Trophoblast cell (in vitro differentiated cells and primary cell): Measurements from ENCODE around the gene NLRP3.

Experiments
- DNase-seq, 2 donors: peaks; one replicate each; pipeline ENCODE4 v3.0.0-alpha.2; 2016
- H2AFZ ChIP-seq: 2 replicates; pipeline ENCODE4 v1.6.1; 2013; ENCODE audit warnings: low read length, moderate library complexity, mild to moderate bottlenecking; ENCODE audit not compliant: insufficient read depth, poor library complexity
- H2AK5ac ChIP-seq: 2 replicates; pipeline ENCODE4 v1.6.1; 2013; ENCODE audit warnings: mild to moderate bottlenecking, low read length
- H2BK120ac ChIP-seq: 2 replicates; pipeline ENCODE4 v1.6.1; 2013; ENCODE audit warnings: low read length, mild to moderate bottlenecking, moderate library complexity; ENCODE audit not compliant: insufficient read depth, poor library complexity
- H2BK12ac ChIP-seq: 2 replicates; pipeline ENCODE4 v1.6.1; 2013; ENCODE audit warnings: mild to moderate bottlenecking, low read length, moderate library complexity
- H2BK5ac ChIP-seq: 2 replicates; pipeline ENCODE4 v1.6.1; 2013; ENCODE audit warnings: low read length, low read depth, moderate library complexity, mild to moderate bottlenecking; ENCODE audit not compliant: poor library complexity
- H3K14ac ChIP-seq: 2 replicates; pipeline ENCODE4 v1.6.1; 2013; ENCODE audit warnings: mild to moderate bottlenecking, low read length
- H3K18ac ChIP-seq: 2 replicates; pipeline ENCODE4 v1.6.1; 2013; ENCODE audit warnings: mild to moderate bottlenecking, low read length
- H3K23ac ChIP-seq: 2 replicates; pipeline ENCODE4 v1.6.1; 2013; ENCODE audit warnings: low read length
- H3K27ac ChIP-seq: 2 replicates; pipeline ENCODE4 v1.5.1; 2013; ENCODE audit warnings: low read depth, mild to moderate bottlenecking, inconsistent platforms, low read length, moderate library complexity
- H3K27me3 ChIP-seq: 2 replicates; pipeline ENCODE4 v1.6.1; 2013; ENCODE audit warnings: inconsistent platforms, mild to moderate bottlenecking, low read length, moderate library complexity; ENCODE audit not compliant: insufficient read depth
- H3K36me3 ChIP-seq, 2 experiments: 1 replicate in 1 of 2; 2 replicates in 1 of 2; pipeline ENCODE4 v1.6.1; 2013; ENCODE audit warnings: low read length in 2 of 2, mild to moderate bottlenecking in 2 of 2, moderate library complexity in 1 of 2; ENCODE audit not compliant: insufficient read depth in 2 of 2, control insufficient read depth in 1 of 2
- H3K4ac ChIP-seq: 2 replicates; pipeline ENCODE4 v1.6.1; 2013; ENCODE audit warnings: low read depth, mild to moderate bottlenecking, low read length, moderate library complexity
- H3K4me1 ChIP-seq, 2 experiments: 1 replicate in 1 of 2; 2 replicates in 1 of 2; pipeline ENCODE4 v1.6.1; 2013; ENCODE audit warnings: low read length in 2 of 2, mild to moderate bottlenecking in 2 of 2, moderate library complexity in 1 of 2; ENCODE audit not compliant: insufficient read depth in 2 of 2, control insufficient read depth in 1 of 2
- H3K4me2 ChIP-seq: 2 replicates; pipeline ENCODE4 v1.6.1; 2013; ENCODE audit warnings: inconsistent platforms, mild to moderate bottlenecking, low read length, moderate library complexity
- H3K4me3 ChIP-seq: 2 replicates; pipeline ENCODE4 v1.5.1; 2013; ENCODE audit warnings: mild to moderate bottlenecking, low read depth, low read length, inconsistent platforms
- H3K79me1 ChIP-seq: one replicate; pipeline ENCODE4 v1.6.1; 2013; ENCODE audit warnings: low read length
- H3K79me2 ChIP-seq: 2 replicates; pipeline ENCODE4 v1.6.1; 2013; ENCODE audit warnings: low read length, mild to moderate bottlenecking; ENCODE audit not compliant: control insufficient read depth, insufficient read depth, poor library complexity
- H3K9ac ChIP-seq: 2 replicates; pipeline ENCODE4 v1.6.1; 2013; ENCODE audit warnings: mild to moderate bottlenecking, low read length
- H3K9me3 ChIP-seq: 2 replicates; pipeline ENCODE4 v1.6.1; 2013; ENCODE audit warnings: low read depth, mild to moderate bottlenecking, control low read depth, inconsistent platforms, low read length; ENCODE audit not compliant: insufficient read depth
- H4K12ac ChIP-seq: 2 replicates; pipeline ENCODE4 v1.6.1; 2013; ENCODE audit warnings: low read depth, mild to moderate bottlenecking, low read length, moderate library complexity
- H4K8ac ChIP-seq: 2 replicates; pipeline ENCODE4 v1.6.1; 2013; ENCODE audit warnings: low read depth, mild to moderate bottlenecking, low read length, moderate library complexity
- H4K91ac ChIP-seq: one replicate; pipeline ENCODE4 v1.6.1; 2013; ENCODE audit warnings: low read depth, mild to moderate bottlenecking, low read length, moderate library complexity
- WGBS: extraction: QIAGEN DNeasy Blood & Tissue Kit; methylation state at CpG from one replicate; pipeline ENCODE4 v1.1.7; 2013; ENCODE audit warnings: missing lambda C conversion rate; ENCODE audit not compliant: insufficient read length, insufficient coverage; ENCODE audit errors: extremely low coverage; 5-methylcytosine and 5-hydroxymethylcytosine counted together

NLRP3 gene

DNA sequence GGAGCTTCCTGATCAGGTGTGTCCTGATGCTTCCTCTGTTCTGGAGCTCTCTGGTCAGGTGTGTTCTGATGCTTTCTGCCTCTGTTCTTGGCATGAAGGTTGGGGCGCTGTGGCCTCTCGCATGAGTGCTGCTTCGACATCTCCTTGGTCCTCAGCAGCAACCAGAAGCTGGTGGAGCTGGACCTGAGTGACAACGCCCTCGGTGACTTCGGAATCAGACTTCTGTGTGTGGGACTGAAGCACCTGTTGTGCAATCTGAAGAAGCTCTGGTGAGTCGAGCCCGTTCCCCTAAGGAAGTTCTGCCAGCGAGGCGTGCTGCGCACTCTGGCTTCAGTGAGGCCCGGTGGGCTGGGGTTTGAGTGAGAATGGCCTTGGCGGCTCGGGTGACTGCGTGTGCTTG is 18.0 kb downstream of the NLRP3 start:
- no peaks in the 10 kb centered on the region for H3K4me1 ChIP-seq
- no peak overlapping the region for H2BK5ac ChIP-seq
- H2AK5ac ChIP-seq: no peak overlapping the region
- H3K27ac ChIP-seq: no peak overlapping the region
- no peak overlapping the region for H4K12ac ChIP-seq
- H3K27me3 ChIP-seq: no peaks in the 10 kb centered on the region
- no peaks in the 10 kb centered on the region for H3K36me3 ChIP-seq
- DNase-seq: no peak
- no peak overlapping the region for H3K4ac ChIP-seq
- H3K4me2 ChIP-seq: no peak overlapping the region
- H3K23ac ChIP-seq: no peak overlapping the region
- H2BK12ac ChIP-seq: no peak overlapping the region
- no peaks in the 10 kb centered on the region for H3K79me1 ChIP-seq
- WGBS: no CpG with 5 or more reads among the region's 15 CpGs
- H4K8ac ChIP-seq: no peak overlapping the region
- no peak overlapping the region for H4K91ac ChIP-seq
- no peak overlapping the region for H2AFZ ChIP-seq
- H3K9ac ChIP-seq: no peak overlapping the region
- H3K14ac ChIP-seq: no peak overlapping the region
- H3K4me3 ChIP-seq: no peak overlapping the region
- no peaks in the 10 kb centered on the region for H3K9me3 ChIP-seq
- no peaks in the 10 kb centered on the region for H3K79me2 ChIP-seq
- H2BK120ac ChIP-seq: no peak overlapping the region
- H3K18ac ChIP-seq: no peak overlapping the region

GRCh38 chr1:247435030-247435758 is 19.2 kb downstream of the NLRP3 start:
- Histone ChIP-seq H2BK120ac (no peak overlapping the region), H2BK5ac (no peak overlapping the region), H3K14ac (no peak overlapping the region), H3K27ac (no peak overlapping the region), H3K4ac (no peak overlapping the region), H2BK12ac (no peak overlapping the region), H3K4me1 (no peaks in the 10 kb centered on the region), H4K8ac (no peak overlapping the region), H4K12ac (no peak overlapping the region), H3K4me3 (no peak overlapping the region), H3K36me3 (no peaks in the 10 kb centered on the region), H3K79me2 (no peaks in the 10 kb centered on the region), H3K79me1 (no peaks in the 10 kb centered on the region), H3K23ac (no peak overlapping the region), H2AFZ (no peak overlapping the region), H3K9ac (no peak overlapping the region), H3K4me2 (no peak overlapping the region), H3K18ac (no peak overlapping the region), H3K9me3 (no peaks in the 10 kb centered on the region), H2AK5ac (no peak overlapping the region), H4K91ac (no peak overlapping the region), H3K27me3 (no peaks in the 10 kb centered on the region)
- no peak for DNase-seq
- WGBS: no CpG with 5 or more reads among the region's 13 CpGs

- no peaks in the 10 kb centered on the region for H3K36me3 ChIP-seq
- H3K14ac ChIP-seq: no peak overlapping the region
- H3K4me1 ChIP-seq: no peaks in the 10 kb centered on the region
- H3K9me3 ChIP-seq: no peaks in the 10 kb centered on the region
- DNase-seq: no peak
- no peaks in the 10 kb centered on the region for H3K27me3 ChIP-seq
- H4K91ac ChIP-seq: no peak overlapping the region
- no peak overlapping the region for H4K12ac ChIP-seq
- no peak overlapping the region for H2BK5ac ChIP-seq
- no peak overlapping the region for H3K4ac ChIP-seq
- H2AFZ ChIP-seq: no peak overlapping the region
- H4K8ac ChIP-seq: no peak overlapping the region
- no peak overlapping the region for H2BK12ac ChIP-seq
- H3K9ac ChIP-seq: no peak overlapping the region
- H3K79me2 ChIP-seq: no peaks in the 10 kb centered on the region
- no peaks in the 10 kb centered on the region for H3K79me1 ChIP-seq
- no CpG with 5 or more reads among the region's 3 CpGs for WGBS
- H3K4me3 ChIP-seq: no peak overlapping the region
- H3K27ac ChIP-seq: no peak overlapping the region
- H3K4me2 ChIP-seq: no peak overlapping the region
- no peak overlapping the region for H3K23ac ChIP-seq
- no peak overlapping the region for H2AK5ac ChIP-seq
- H2BK120ac ChIP-seq: no peak overlapping the region
- H3K18ac ChIP-seq: no peak overlapping the region
Measured at GRCh38 chr1:247435759-247436147, 19.8 kb downstream of the NLRP3 start.

DNA sequence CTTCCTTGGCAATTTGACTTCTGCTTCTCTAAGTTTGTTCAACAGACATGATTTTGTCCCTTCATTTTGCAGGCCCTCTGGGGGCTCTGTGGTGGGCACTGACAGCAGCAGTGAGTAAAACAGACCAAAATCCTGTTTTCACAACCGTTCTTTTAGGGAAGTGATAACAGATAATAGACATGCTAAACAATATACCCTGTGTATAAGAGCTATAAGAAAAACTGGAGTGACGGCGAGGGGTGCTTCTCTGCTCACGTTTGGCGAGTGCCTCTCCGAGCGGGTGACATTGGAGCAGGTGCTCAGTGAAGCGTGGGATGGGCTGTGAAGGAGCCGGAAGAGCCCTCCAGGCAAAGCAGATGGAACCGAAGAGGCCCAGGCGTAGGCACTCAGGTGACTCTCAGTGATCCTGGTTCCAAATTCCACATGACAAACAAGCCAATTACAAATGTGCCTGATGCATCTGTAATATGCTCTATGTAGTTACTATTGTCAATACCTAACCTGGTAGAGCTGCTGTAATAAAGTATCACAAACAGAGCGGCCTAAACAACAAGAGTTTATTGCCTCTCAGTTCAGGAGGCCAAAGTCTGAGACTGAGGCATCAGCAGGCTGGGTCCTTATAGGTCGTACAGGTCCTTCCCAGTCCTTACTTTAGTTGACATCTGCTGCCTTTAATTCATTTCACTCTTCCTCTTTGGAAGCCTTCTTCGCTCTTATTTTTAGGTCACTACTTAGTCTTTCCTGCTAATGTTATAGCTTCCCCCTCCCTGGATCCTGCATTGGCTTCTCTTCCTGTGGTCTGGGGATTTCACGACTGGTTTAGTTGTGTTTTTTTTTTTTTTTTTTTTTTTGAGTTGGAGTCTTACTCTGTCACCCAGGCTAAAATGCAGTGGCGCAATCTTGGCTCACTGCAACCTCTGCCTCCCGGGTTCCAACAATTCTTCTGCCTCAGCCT is 21.9 kb downstream of the NLRP3 start:
- no CpG with 5 or more reads among the region's 17 CpGs for WGBS
- Histone ChIP-seq H3K79me1 (no peaks in the 10 kb centered on the region), H3K9ac (no peak overlapping the region), H3K36me3 (no peaks in the 10 kb centered on the region), H2BK5ac (no peak overlapping the region), H4K91ac (no peak overlapping the region), H2BK12ac (no peak overlapping the region), H3K27me3 (no peaks in the 10 kb centered on the region), H3K27ac (no peak overlapping the region), H3K23ac (no peak overlapping the region), H3K4me3 (no peak overlapping the region), H3K79me2 (no peaks in the 10 kb centered on the region), H2BK120ac (no peak overlapping the region), H2AFZ (no peak overlapping the region), H4K12ac (no peak overlapping the region), H3K9me3 (no peaks in the 10 kb centered on the region), H2AK5ac (no peak overlapping the region), H3K14ac (no peak overlapping the region), H3K18ac (no peak overlapping the region), H3K4ac (no peak overlapping the region), H3K4me2 (no peak overlapping the region), H3K4me1 (no peaks in the 10 kb centered on the region), H4K8ac (no peak overlapping the region)
- DNase-seq: no peak
